ENCODE measurements around the gene WARS2. TPM values are rescaled to one million over a fixed set of nuclear protein-coding genes. Genes with fewer than 3 reads are reported as not detected.
A peak's percentile ranks its signal among the peaks of the same experiment; 100 is the strongest.

Gene WARS2
- total and polyA plus RNA-seq, 2 of the 8 experiments (the other 6 are each of a cell fraction or from before 2014, with no cell fraction given) = 4.3 to 12.9 TPM

DNA sequence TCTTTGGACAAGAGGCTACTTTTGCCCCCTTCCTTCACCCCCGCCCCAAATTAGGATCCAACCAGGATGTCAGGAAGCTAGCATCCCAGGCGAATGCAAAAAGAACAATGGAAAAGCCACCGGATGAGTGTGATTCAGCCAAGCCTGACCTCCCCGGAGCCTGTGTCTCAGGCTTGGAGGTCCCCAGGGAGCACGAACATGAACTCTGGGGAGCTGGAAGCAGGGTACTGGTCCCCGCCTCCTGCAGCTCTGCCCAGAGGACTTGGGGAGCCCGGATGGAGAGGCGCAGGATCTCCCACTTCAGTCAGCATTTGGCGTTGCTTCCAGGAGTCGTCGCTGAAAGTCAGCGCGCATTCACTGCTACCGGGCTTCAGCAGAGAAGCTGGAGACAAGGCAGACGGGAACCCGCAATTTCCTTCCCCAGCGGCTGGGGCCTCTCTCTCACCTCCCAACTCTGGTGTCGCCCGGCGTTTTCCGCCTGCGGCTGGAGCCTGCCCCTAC lies 150.5 kb downstream of the WARS2 start (continued):
- TF ChIP-seq KDM5A (IDR thresholded peaks at IDR 0.05; ENCODE audit: low read length) (no peak), EGR1 (IDR thresholded peaks at IDR 0.05; ENCODE audit: borderline replicate concordance, low read depth, low read length) (0 out of 2 replicates have a peak, but pooled peaks have one; percentile 10), ATF2 (IDR thresholded peaks at IDR 0.05; ENCODE audit: low read length) (no peak), SIX5 (IDR thresholded peaks at IDR 0.05; ENCODE audit: low read depth, low read length) (no peak), SP4 (IDR thresholded peaks at IDR 0.05; ENCODE audit: low read length) (no peak), EZH2 (IDR thresholded peaks at IDR 0.05; ENCODE audit: low read depth, low read length, severe bottlenecking) (peak; percentile 69), TAF1 (IDR thresholded peaks at IDR 0.05; ENCODE audit: low read depth, low read length) (no peak), SIN3A (conservative IDR thresholded peaks at IDR 0.05 in 1 of 2, IDR thresholded peaks at IDR 0.05 in 1 of 2; ENCODE audit: low read depth in 1 of 2, low read length in 2 of 2) (no peak), RBBP5 (IDR thresholded peaks at IDR 0.05; ENCODE audit: borderline replicate concordance, low read depth, low read length) (no peak), HDAC2 (IDR thresholded peaks at IDR 0.05; ENCODE audit: borderline replicate concordance in 1 of 2, low read depth in 2 of 2, low read length in 2 of 2) (no peak)

Measured in H1 (cell line).